ENCODE results near the gene HPSE2.

DNA sequence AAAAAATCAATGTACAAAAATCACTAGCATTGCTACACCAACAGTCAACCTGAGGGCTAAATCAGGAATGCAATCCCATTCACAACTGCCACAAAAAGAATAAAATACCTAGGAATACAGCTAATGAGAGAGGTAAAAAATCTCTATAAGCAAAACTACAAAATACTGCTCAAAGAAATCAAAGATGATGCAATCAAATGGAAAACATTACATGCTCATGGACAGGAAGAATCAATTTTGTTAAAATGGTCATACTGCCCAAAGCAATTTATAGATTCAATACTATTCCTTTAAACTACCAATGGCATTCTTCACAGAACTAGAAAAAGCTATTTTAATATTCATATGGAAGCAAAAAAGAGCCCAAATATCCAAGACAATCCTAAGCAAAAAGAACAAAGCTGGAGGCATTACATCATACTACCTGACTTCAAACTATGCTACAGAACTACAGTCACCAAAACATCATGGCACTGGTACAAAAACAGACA, 116.3 kb downstream of the HPSE2 start:
- TF ChIP-seq CTCF (IDR thresholded peaks at IDR 0.05) = no peak
- no peak for TF ChIP-seq POLR2A (IDR thresholded peaks at IDR 0.05)
- TF ChIP-seq EP300 (IDR thresholded peaks at IDR 0.05) = no peak
- TF ChIP-seq POLR2AphosphoS5 (IDR thresholded peaks at IDR 0.05) = no peak

Data from sigmoid colon (tissue), 4 donors.